GM04504 (cell line): ENCODE results near the gene TBC1D22A.
"Not testable (repeated sequence)": the region's sequence is repeated elsewhere in the genome, so short reads cannot be mapped to it uniquely, and the experiment has no call there.

ENCODE experiments used
- DNase-seq: peaks from one replicate; pipeline ENCODE4 v3.0.0-alpha.2; 2012; ENCODE audit warnings: low read depth

Gene TBC1D22A

DNA sequence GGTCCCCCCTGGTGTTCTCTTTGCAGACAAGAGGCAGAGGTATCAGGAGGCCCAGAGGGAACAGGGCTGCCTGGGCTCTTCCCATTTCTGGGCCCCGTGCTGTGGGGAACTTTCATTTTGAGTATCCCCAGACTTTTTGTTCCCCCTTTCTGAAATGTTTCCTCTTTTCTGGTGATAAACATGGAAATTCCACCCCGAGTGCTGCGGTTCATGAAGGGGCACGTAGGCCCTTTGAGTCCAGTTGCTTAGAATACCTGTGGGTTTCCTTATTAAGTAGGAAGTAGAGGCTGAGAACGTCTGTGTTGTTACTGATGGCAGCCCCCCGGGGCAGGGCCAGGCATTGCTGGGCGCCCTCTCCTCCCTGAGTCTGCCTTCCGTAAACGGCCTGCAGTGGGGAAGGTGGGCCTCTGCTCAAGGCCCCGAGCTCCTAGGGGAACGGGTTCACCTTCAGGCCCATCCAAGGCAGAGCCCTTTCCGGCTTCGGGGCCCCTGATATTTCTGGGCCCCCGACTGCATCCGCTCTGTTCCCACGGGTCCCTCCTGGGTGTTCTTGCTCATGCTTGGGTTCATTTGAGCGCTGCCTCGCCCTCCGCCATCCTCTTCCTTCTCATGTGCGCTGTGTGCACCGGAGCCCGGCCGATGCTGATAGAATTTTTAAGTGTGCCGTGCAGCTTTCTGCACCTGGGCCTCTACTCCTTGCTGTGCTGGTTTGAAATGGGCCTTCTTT is 12.0 kb downstream of the TBC1D22A start:
- no peak for DNase-seq

DNA sequence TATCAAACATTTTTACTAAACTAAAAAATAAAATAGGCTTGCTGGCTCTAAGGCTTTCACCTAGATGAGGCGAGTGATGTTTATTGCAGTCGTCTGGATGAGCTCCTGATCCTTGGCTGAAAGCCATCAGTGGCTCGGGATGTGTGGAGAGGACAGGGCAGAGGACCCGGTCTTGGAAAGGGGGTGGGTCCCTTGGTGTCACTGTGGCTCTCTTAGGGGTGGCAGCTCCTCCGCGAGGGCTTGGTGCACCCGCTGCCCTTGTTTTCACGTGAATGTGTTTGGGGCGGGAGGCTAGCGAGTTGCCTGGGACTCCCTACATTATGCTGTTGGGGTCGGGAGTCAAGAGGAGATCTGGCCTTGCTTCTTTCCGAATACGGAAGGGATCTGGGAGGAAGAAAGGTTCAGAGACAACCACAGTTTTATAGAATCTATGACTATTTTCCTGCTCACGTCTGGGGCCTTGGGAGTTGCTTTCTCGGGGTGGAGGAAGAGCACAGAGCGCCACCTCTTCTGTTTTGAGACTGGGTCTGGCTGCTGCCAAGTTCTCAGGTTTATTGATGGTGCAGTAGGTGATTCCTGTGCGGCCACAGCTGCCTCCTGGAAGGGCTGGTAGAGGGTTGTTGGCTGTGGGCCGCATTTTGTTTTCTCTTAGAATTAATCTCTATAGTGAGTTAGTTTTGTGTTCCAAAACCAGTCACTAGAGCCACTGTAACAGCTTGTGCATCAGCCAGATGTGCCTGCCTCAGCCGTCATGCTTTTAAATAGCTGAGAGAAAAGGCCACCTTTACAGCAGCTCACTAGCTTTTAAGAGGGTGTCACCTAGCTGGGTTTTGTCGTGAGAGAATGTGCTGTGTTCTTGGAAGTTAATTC is 12.8 kb downstream of the TBC1D22A start:
- DNase-seq: no peak

DNA sequence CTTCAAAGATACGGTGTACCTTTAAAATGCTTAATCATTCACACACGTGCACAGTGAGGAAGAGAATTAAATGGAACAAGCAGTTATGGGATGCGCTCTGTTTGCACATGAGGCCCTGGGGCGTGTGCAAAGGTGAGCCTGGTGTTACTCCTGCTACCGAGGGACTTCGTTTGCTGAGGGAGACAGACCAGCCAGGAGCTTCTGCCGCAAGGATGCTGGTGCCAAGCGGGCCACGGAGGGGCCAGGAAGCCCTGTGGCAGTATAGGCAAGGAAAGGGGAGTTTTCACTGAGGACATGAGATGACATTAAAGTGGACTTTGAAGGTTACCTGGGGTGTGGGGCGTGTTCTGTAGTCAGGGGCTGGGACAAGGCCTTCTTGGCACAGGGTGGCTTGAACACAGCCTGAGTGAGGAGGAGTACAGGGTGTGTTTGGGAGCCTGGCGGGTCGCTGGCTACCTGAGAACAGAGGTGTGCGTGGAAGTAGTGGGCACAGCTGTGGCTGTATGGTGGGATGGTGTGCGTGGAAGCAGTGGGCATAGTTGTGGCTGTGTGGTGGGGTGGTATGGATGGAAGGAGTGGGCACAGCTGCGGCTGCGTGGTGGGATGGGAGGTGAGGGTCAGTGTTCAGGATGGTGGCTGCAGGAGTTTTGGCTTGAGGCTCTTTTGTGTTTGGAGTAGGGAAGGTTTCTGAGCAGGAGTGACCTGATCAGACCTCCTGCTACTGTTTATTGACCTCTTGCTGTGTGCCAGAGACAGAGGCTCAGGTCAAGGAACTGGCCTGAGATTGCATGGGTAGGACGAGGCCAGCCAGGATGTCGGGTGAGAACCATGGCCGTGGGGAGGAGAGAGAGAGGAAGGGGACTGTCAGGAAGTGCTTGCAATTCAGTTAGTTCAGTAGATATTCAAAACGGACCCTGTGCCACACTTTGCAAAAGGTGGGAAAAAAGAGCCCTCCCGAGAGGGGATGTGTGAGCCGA is 13.7 kb downstream of the TBC1D22A start:
- no peak for DNase-seq

DNA sequence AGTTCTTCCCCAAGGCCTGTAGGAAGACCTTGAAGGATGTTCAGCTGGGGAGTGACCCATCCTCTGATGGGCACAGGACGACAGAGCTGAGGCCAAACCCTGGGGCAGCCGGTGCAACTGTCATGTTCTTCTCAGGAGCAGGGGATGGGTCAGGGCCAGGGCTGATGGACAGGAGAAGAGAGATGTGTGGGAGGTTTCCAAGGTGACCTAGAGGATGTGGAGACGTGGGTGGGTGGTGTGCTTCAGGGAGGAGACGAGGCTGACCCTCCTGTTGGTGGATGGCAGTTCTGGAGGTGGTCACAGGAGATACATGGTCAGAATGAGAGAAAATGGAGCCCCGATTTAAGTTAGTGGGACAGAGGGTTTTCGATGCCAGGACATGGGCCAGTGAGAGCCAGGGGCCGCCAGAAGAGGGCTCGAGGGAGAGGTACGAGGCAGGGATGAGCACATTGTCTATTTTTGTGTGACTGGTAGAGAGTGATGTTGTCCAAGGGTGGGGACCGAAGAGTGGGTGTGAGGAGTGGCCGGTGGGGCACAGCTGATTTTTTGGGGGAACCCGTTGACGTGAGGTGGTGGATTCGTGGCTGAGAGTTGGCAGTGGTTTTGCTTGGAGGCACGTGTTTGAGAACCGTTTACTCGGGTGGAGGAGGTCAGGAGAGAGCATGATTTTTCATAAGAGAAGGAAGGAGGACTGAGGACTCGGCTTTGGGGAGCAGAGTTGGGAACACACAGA is 14.6 kb downstream of the TBC1D22A start:
- no peak for DNase-seq

DNA sequence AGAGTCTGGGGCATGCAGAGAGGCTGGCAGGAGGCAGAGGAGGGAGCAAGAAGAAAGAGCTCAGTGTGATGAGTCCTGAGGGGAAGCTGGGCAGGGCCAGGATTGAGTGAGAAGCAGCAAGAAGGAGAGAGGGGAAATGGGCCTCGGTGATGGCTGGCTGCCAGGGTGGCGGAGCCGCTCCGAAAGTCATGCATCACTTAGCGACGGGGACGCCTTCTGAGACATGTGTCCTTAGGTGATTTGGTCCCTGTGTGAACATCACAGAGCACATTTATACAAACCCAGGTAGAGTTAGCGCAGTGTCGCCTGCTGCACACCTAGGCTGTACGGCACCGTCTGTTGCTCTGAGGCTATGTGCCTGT is 15.1 kb downstream of the TBC1D22A start:
- no peak for DNase-seq

DNA sequence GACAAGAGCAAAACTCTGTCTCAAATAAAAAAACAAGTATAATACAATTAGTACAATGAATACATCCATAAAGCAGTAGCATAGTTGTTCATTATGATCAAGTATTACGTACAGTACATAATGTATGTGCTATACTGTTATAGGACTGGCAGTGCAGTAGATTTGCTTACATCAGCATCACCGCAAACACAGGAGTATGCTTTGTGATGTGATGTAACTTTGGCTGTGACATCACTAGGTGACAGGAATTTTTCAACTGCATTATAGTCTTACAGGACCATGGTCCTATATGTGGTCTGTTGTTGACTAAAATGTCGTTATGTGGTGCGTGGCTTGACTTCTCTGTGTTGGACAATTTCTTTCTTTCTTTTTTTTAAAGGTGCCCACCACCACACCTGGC is 16.6 kb downstream of the TBC1D22A start:
- DNase-seq: no peak

DNA sequence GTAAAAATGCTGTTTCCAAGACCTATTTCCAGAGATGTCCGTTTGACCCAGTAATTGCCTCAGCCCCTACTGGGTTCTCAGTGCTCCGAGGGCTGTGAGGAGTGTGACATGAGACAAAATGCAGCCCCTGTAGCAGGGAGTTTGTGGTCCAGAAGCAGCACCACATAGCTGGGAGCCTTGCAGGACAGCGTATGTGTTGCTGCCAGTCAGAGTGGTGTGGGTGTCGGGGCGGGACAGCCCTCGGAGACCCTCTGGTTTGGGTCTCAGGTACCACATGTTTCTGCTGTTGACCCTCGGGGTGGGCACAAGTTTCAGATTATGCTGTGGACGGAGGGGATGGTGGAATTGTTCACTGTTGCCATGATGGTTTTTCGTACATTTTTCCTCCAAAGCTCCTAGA is 17.2 kb downstream of the TBC1D22A start:
- no peak for DNase-seq

DNA sequence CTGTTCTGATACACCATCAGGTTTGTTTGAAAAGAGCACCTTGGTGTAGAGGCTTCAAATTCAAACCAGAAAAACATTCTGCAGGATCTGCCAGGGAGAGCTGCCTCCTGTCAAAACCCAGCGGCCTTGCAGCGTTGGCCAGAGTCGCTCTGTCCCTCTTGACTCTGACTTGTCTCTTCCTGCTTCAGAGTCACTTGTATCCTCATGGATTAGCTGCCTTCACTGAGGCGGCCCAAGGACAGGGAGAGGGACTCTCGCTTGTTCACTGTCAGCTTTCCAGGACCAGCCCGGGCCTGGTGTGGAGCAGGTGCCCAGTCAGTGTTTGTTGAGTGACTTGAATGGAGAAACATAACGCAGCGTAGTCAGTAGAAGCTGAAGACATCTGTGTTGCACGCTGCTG is 18.0 kb downstream of the TBC1D22A start:
- DNase-seq: no peak

DNA sequence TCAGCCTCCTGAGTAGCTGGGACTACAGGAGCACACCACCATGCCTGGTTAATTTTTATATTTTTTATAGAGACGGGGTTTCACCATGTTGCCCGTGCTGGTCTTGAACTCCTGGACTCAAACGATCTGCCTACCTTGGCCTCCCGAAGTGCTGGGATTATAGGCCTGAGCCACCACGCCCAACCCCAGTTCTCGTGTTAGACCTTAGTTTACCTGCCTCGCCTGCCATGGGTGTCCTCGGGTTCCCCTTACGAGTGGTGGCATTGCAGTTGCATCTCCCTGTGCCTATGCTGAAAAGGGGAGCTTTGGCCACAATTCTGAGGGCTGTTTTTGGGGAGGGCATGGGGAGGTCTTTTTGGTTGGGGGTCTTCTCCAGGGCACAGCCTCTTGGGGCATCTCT is 18.8 kb downstream of the TBC1D22A start:
- no peak for DNase-seq

DNA sequence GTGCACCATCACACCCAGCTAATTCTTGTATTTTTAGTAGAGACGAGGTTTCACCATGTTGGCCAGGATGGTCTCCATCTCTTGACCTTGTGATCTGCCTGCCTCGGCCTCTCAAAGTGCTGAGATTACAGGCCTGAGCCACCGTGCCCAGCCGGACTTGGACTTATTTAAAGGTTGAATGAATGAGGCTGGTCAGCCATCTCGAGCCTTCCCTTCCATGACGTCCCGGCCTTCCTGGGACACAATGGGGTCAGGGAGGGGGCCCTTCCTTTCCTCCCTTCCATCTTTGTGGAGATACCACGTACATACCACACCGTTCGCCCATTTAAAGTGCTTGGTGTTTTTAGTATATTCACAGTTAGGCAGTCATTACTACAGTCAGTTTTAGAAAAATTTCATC is 19.8 kb downstream of the TBC1D22A start:
- not testable (repeated sequence) for DNase-seq

DNA sequence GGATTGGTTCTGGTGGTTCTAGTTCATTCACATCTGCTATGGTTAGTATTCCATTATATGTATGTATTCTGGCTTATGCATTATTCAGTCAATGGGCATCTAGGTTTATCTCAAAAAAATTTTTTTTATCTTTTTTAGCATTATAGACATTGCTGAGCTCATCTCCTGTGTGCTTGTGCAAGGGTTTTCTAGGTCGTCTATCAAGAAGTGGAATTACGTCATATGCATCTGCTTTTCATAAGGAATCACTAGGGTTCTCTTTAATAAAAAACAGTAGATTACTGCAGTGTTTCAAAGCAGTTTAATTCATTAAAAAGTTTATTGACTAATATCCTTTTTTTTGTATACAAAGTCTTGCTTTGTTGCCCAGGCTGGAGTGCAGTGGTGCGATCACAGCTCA is 21.3 kb downstream of the TBC1D22A start:
- DNase-seq: no peak

DNA sequence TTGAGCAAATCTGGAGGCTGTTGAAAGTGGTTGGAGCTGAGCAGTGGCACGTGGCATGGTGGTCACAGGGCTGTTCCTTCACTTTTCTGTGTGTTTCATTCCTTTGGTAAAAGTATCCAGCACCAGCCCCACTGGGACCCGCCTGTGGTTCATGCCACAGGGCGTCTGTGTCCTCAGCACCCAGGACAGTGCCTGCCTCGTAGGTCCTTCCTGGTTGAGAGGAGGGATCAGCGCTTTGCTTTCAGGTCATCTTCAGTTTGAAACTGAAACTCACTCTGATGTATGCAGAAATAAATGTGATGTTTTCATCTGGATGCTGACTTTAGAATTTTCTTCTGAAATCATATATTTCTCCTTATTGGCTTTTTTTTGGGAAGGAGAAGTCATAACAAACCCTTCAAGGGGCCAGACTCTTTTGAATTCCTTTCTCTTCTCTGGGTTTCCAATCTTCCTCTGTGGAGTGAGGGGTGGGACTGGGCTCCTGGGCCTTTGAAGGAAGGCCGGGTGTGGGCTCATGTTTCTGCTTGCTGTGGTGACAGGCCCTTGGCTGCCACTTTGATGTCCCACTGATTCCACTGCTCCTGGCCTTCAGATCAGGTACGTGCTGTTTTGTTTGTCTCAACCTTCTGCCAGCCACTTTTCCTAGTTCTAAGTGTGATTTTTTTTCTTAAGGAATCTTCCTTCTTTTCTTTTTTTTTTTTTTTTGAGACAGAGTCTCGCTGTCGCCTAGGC is 26.2 kb downstream of the TBC1D22A start:
- DNase-seq: no peak

DNA sequence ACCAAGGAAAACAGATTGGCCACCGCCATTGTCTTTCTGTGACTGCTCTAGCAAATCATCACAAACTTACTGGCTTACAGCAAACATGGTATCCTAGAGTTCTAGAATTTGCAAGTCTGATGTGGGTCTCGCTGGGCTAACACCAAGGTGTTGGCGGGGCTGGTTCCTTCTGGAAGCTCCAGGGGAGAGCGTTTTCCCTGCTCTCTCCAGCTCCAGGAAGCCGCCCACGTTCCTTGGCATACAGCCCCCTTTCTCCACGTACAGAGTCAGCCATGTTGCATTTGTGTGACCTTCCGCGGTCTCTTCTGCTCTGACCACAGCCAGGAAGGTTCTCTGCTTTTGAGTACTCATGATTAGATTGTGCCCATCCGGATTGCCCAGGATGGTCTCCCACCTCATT is 27.5 kb downstream of the TBC1D22A start:
- DNase-seq: no peak

DNA sequence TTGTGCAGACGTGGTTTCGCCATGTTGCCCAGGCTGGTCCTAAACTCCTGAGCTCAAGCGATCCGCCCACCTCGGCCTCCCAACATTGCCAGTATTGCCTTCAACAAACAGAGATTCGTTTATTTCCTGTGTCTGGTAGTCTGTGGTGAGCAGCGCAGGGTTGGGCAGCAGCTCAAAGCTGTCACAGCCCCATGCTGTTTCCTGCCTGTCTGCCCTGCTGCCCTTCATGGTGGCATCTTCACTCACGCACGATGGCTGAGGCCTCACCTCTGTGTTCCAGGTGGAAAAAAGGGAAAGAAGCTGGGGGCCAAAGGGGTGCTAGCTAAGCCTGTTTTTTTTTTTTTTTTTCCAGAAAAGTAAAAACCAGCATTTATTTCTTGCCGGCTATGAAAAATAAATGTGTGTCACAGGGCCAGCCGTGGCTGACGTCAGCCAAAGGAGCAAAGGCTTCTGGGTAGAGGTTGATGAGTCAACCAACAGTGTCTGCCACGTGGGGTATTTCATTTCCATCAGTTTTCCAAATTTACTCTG is 28.8 kb downstream of the TBC1D22A start:
- no peak for DNase-seq

DNA sequence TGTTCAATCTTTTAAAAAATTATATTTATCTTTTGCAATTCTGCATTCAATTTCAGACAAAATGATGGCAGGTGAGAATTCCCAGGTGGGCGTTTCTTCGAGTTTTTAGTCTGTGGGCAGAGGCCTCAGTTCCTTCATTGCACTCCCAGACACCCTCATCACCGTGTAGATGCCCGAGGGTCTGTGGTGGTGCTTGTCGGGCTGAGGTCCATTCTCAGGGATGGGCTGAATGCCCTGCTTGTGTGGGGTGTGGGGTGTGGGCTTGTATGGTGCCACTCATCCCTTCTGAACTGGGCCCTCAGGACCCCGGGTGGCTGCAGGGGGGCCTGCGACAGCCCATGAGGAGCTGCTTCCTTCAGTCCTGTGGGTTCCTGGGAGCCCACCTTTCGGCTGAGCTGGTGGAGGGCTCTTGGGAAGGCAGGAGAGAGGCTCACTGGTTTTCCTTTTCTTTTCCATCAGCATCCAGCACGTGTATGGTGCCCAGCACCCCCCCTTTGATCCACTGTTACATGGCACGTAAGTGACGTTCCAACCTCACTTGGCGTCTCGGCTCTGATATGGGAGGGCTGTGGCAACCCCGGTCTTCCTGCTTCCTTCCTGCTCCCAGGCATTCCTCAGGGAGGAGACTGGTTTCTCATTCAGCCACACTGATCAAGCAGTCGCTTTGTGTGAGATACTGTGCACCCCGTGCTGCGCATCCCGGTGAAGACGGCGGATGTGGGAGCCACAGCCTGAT is 29.8 kb downstream of the TBC1D22A start:
- no peak for DNase-seq

DNA sequence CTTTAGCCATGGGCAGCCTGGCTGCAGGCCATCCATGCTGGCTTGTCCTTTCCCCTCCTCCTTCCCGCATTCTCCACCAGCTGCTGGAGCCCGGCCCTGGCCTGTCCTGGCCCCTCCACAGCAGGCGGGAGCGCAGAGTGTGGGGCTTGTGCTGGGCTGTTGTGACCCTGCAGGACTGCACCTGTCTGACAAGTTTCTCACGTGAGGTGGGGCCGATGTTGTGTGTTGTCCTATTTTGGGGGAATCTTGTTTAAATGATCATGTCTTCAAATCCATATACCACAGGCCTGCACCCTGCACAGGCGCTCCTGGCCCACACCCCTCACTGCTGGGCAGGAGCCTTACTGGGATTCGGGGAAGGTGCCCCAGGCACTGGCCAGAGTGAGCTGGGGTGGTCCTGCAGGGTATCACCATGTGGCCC is 30.4 kb downstream of the TBC1D22A start:
- DNase-seq: no peak

DNA sequence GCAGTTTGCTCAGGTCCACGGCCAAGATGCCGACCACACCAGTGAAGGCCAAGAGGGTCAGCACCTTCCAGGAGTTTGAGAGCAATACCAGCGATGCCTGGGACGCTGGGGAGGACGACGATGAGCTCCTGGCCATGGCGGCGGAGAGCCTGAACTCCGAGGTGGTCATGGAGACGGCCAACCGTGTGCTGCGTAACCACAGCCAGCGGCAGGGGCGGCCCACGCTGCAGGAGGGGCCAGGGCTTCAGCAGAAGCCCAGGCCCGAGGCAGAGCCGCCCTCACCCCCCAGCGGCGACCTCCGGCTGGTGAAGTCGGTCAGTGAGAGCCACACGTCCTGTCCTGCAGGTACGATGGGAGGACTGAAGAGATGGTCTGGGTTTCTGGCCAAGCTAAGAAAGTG is 31.0 kb downstream of the TBC1D22A start:
- DNase-seq: no peak

DNA sequence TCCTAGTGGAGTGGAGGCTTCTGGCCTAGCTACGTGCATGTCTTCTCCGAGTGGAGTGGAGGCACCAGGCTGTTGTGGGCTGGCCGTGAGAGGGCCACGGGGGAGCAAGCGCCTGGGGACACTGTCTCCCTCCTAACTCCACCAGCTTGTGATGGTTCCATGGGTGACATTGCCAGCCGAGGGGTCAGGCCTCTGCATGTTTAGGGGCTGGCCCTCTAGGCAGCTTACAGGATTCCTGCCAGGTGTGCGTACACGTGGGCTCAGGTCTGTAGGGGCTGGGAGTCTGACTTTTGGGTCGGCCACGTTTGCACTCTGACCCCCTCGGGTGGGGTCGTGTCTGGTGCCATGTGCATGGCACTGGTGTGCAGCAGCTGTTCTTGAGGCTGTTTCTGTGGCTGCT is 31.6 kb downstream of the TBC1D22A start:
- no peak for DNase-seq

DNA sequence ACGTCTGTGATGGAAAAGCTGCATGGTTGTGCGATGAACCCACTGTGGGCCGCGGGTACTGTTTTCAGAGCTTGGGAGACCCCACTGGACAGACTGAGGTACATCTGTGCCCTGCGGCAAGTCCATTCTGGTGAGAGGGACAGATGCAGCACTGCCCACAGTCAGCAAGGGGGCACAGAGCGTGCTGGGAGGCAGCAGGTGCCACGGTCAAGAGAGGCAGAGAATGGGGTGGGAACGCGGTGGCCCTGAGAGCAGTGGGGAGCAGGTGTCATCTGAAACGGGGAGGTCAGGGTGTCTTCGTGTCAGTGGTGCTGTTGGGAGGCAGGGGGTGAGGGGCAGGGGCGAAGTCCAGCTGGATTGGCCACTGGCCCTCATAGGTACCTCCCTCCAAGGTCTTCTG is 32.0 kb downstream of the TBC1D22A start:
- DNase-seq: no peak

DNA sequence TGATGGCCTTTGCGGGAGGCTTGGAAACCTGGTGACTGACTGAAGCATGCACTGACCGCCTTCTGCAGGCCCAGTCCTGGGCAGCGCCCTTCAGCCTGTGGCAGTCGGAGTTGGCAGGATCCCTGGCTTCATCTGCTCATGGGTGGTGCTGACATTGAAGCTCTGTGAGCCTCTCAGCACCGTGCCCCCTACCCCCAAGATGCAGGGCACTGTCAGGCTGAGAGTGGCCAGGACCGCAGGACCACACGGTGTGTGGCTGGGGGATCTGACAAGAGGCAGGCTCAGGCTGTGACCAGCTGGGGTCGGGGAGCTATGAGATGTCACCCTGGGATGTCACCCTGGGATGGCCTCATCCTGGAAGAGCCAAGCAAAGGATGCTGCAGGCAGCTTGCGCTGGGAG is 32.7 kb downstream of the TBC1D22A start:
- no peak for DNase-seq
